CD14-positive monocyte (primary cell): Measurements from ENCODE around the gene SERP2. TPM values are rescaled to one million over a fixed set of nuclear protein-coding genes. Genes with fewer than 3 reads are reported as not detected.

ENCODE experiments used
- DNase-seq, 3 donors: peaks; one replicate each; pipeline ENCODE4 v3.0.0-alpha.2; 2011 to 2022
- H2AFZ ChIP-seq: 2 replicates; pipeline ENCODE4 v1.6.0; 2012; ENCODE audit warnings: mild to moderate bottlenecking, low read depth, low read length, inconsistent platforms; ENCODE audit not compliant: insufficient read depth, poor library complexity, severe bottlenecking
- H3K27ac ChIP-seq, 2 donors: 1 replicate in 1 of 2; 2 replicates in 1 of 2; pipeline ENCODE4 v1.5.1; 2012 to 2013; ENCODE audit warnings: low read length in 2 of 2, control low read depth in 1 of 2, inconsistent platforms in 1 of 2, low read depth in 1 of 2, mild to moderate bottlenecking in 1 of 2
- H3K27me3 ChIP-seq, 2 donors: one replicate each; pipeline versions ENCODE4 v1.6.0 to v1.6.1; 2011 to 2013; ENCODE audit warnings: low read length in 2 of 2; ENCODE audit not compliant: control insufficient read depth in 2 of 2, insufficient read depth in 2 of 2
- H3K36me3 ChIP-seq, 2 donors: replicated peaks in 1 of 2; 1 replicate in 1 of 2; 2 replicates in 1 of 2; pipeline versions ENCODE4 v1.5.1 to v1.6.1; 2012 to 2013; ENCODE audit warnings: low read length in 2 of 2, control low read depth in 1 of 2, inconsistent platforms in 1 of 2, mild to moderate bottlenecking in 1 of 2; ENCODE audit not compliant: insufficient read depth in 2 of 2, control insufficient read depth in 1 of 2
- H3K4me1 ChIP-seq, 2 donors: 1 replicate in 1 of 2; 2 replicates in 1 of 2; pipeline versions ENCODE4 v1.5.1 to v1.6.1; 2012 to 2013; ENCODE audit warnings: low read length in 2 of 2, control low read depth in 1 of 2, inconsistent platforms in 1 of 2, mild to moderate bottlenecking in 1 of 2, moderate library complexity in 1 of 2; ENCODE audit not compliant: insufficient read depth in 2 of 2, control insufficient read depth in 1 of 2
- H3K4me2 ChIP-seq: replicated peaks from 2 replicates; pipeline ENCODE3; 2012; ENCODE audit warnings: low read length, moderate library complexity, mild to moderate bottlenecking; ENCODE audit not compliant: poor library complexity, severe bottlenecking; ENCODE audit errors: extremely low read depth
- H3K4me3 ChIP-seq, 3 experiments: fragments of 200-600 bp in 1 of 3; sonication (generic) in 1 of 3; replicated peaks in 1 of 3; 1 replicate in 2 of 3; 2 replicates in 1 of 3; pipeline ENCODE4 v1.5.1; 2011 to 2013; ENCODE audit warnings: low read length in 3 of 3, mild to moderate bottlenecking in 3 of 3, control low read depth in 2 of 3, low read depth in 2 of 3, inconsistent platforms in 1 of 3, moderate library complexity in 1 of 3
- H3K79me2 ChIP-seq: 2 replicates; pipeline ENCODE4 v1.6.0; 2012; ENCODE audit warnings: mild to moderate bottlenecking, control low read depth, inconsistent platforms, low read length, moderate library complexity; ENCODE audit not compliant: insufficient read depth
- H3K9ac ChIP-seq: 2 replicates; pipeline ENCODE4 v1.6.0; 2017; ENCODE audit warnings: low read length, mild to moderate bottlenecking; ENCODE audit not compliant: insufficient read depth, poor library complexity, severe bottlenecking
- H3K9me3 ChIP-seq, 2 donors: replicated peaks in 1 of 2; 1 replicate in 1 of 2; 2 replicates in 1 of 2; pipeline versions ENCODE4 v1.5.1 to v1.6.1; 2012 to 2013; ENCODE audit warnings: low read length in 2 of 2, control low read depth in 1 of 2; ENCODE audit not compliant: control insufficient read depth in 1 of 2, insufficient read depth in 1 of 2
- H4K20me1 ChIP-seq: 2 replicates; pipeline ENCODE4 v1.6.0; 2012; ENCODE audit warnings: mild to moderate bottlenecking, low read length, control low read depth, moderate library complexity; ENCODE audit not compliant: insufficient read depth
- H3K27ac Mint-ChIP-seq, 7 donors: one replicate each; pipeline ENCODE4 v1.8.0; 2020; ENCODE audit warnings: mild to moderate bottlenecking in 7 of 7, mixed read lengths in 7 of 7, moderate library complexity in 6 of 7, inconsistent platforms in 2 of 7
- H3K27me3 Mint-ChIP-seq, 3 donors: one replicate each; pipeline ENCODE4 v1.8.0; 2021 to 2022; ENCODE audit warnings: low read depth in 3 of 3, mild to moderate bottlenecking in 3 of 3, mixed read lengths in 3 of 3, moderate library complexity in 3 of 3, inconsistent platforms in 1 of 3
- H3K36me3 Mint-ChIP-seq, 2 donors: one replicate each; pipeline ENCODE4 v1.8.0; 2020; ENCODE audit warnings: mixed read lengths in 2 of 2, inconsistent platforms in 1 of 2, mild to moderate bottlenecking in 1 of 2
- H3K4me1 Mint-ChIP-seq: one replicate; pipeline ENCODE4 v1.8.0; 2020; ENCODE audit warnings: mild to moderate bottlenecking, mixed read lengths
- H3K4me3 Mint-ChIP-seq, 2 donors: one replicate each; pipeline ENCODE4 v1.8.0; 2020; ENCODE audit warnings: mild to moderate bottlenecking in 2 of 2, mixed read lengths in 2 of 2, moderate library complexity in 1 of 2
- H3K9me3 Mint-ChIP-seq, 7 donors: one replicate each; pipeline ENCODE4 v1.8.0; 2020 to 2022; ENCODE audit warnings: mixed read lengths in 7 of 7, mild to moderate bottlenecking in 6 of 7, moderate library complexity in 6 of 7, inconsistent platforms in 2 of 7
- CTCF ChIP-seq: fragments of 200-600 bp; IDR thresholded peaks from one replicate; pipeline ENCODE4 v1.8.0; 2022; ENCODE audit warnings: antibody characterized with exemption, mild to moderate bottlenecking
- WGBS: methylation state at CpG from one replicate; pipeline ENCODE4 v1.1.5; 2013; ENCODE audit warnings: missing lambda C conversion rate; ENCODE audit not compliant: insufficient coverage; 5-methylcytosine and 5-hydroxymethylcytosine counted together
- intact Hi-C, 2 donors: fragments of 100-400 bp; cut with micrococcal nuclease; formaldehyde crosslinking; loops; one replicate each; pipeline versions ENCODE4 v1.15.0 to v1.15.1; 2023
- polyA plus RNA-seq, 3 donors: library from polyadenylated mRNA; depleted of rRNA in 1 of 3; unstranded in 2 of 3; stranded (reverse) in 1 of 3; fragments of 300-500 nt in 2 of 3; fragments of >200 nt in 1 of 3; fragmentation: Illumina TruSeq in 2 of 3; gene quantifications; 1 replicate in 2 of 3; 2 replicates in 1 of 3; pipeline ENCODE4 v1.2.3, GENCODE V29; 2012 to 2021

SERP2 gene
- polyA plus RNA-seq, 3 donors, result not detected

DNA sequence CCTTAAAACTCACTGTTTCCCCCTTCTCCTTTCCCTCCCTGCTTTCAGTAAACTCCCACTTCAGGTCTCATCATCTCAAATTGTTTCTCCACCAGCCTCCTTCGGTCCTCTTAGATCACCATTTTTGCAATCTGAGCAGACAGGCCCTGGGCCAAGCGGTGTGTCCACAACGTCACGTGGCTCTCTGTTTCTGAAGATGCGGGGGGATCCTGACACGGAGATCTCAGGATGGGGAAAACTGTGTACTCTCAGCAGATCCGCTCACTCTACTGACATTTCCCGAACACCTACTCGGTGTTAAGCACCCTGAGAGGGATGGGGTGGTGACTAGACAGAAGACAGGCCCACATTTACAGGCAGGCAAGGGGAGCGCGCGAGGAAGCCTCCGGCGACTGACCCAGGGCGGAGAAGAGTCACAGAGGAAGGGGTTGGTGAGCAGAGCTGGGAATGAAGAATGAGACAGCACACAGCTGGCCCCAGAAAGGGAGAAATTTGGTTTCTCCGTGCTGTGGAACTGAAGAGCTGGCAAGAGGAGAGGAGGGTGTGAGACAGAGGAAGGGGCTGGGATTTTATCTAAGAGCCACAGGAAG, 38.8 kb downstream of the SERP2 start:
- H3K9me3 ChIP-seq, result no peaks in the 10 kb centered on the region
- H3K27me3 ChIP-seq, result no peaks in the 10 kb centered on the region
- H2AFZ ChIP-seq, result peak overlapping the region; percentile 6
- Mint-ChIP-seq H3K9me3 (peaks cover 0 to 7% (median 3%) of the 10 kb centered on the region in 7 donors), H3K36me3 (no peaks in the 10 kb centered on the region), H3K4me3 (no peak overlapping the region), H3K27me3 (peaks cover 2 to 7% (median 6%) of the 10 kb centered on the region in 3 donors), H3K4me1 (peaks cover 26% of the 10 kb centered on the region), H3K27ac (no peak overlapping the region)
- no peaks in the 10 kb centered on the region for H3K36me3 ChIP-seq
- TF ChIP-seq CTCF, result no peak
- peaks cover 12% of the 10 kb centered on the region in 2 donors for H3K4me1 ChIP-seq
- DNase-seq, result no peak
- intact Hi-C loops, result no loop called here
- H3K9ac ChIP-seq, result no peak overlapping the region
- H3K79me2 ChIP-seq, result no peaks in the 10 kb centered on the region
- 53% methylated on average over 10 of the region's 16 CpGs for WGBS
- no peak overlapping the region for H3K4me2 ChIP-seq
- no peak overlapping the region for H3K27ac ChIP-seq
- H4K20me1 ChIP-seq, result no peaks in the 10 kb centered on the region
- H3K4me3 ChIP-seq, result no peak overlapping the region

- H3K36me3 Mint-ChIP-seq, result no peaks in the 10 kb centered on the region
- H3K4me3 Mint-ChIP-seq, result no peak overlapping the region
- peaks cover 12% of the 10 kb centered on the region in 2 donors for H3K4me1 ChIP-seq
- DNase-seq, result no peak
- no peak overlapping the region for H3K27ac Mint-ChIP-seq
- H3K27me3 Mint-ChIP-seq, result peaks cover 2 to 7% (median 6%) of the 10 kb centered on the region in 3 donors
- TF ChIP-seq CTCF, result no peak
- H4K20me1 ChIP-seq, result no peaks in the 10 kb centered on the region
- no peaks in the 10 kb centered on the region for H3K79me2 ChIP-seq
- no peak overlapping the region for H3K4me3 ChIP-seq
- intact Hi-C loops, result no loop called here
- H3K9ac ChIP-seq, result no peak overlapping the region
- no peaks in the 10 kb centered on the region for H3K9me3 ChIP-seq
- peaks cover 0 to 7% (median 3%) of the 10 kb centered on the region in 7 donors for H3K9me3 Mint-ChIP-seq
- H3K4me1 Mint-ChIP-seq, result peaks cover 31% of the 10 kb centered on the region
- H3K27me3 ChIP-seq, result no peaks in the 10 kb centered on the region
- WGBS, result 100% methylated on average over 1 of the region's 13 CpGs
- H2AFZ ChIP-seq, result peak overlapping the region; percentile 6
- H3K36me3 ChIP-seq, result no peaks in the 10 kb centered on the region
- H3K27ac ChIP-seq, result no peak overlapping the region
- no peak overlapping the region for H3K4me2 ChIP-seq
Measured at GRCh38 chr13:44413095-44413494, 39.5 kb downstream of the SERP2 start.
